Activated T-helper 1 cell treated with anti-CD3 and anti-CD28 coated beads, Interleukin-12 subunit alpha, Interleukin-12 subunit beta, Interleukin-2, Interleukin-4 antibody, amounts not matched to agents 30 ng/mL and 10 ng/mL and 1 ng/mL, durations not matched to agents 14 hours and 24 hours and 36 hours (primary cell): ENCODE measurements around the gene CHST2. TPM values are rescaled to one million over a fixed set of nuclear protein-coding genes. Genes with fewer than 3 reads are reported as not detected.

Source experiments
- DNase-seq: peaks from one replicate; pipeline ENCODE4 v3.0.0; 2021; ENCODE audit warnings: low spot score
- H3K27ac Mint-ChIP-seq: one replicate; pipeline ENCODE4 v1.8.0; 2021; ENCODE audit warnings: mild to moderate bottlenecking, mixed read lengths
- H3K27me3 Mint-ChIP-seq: one replicate; pipeline ENCODE4 v1.8.0; 2022; ENCODE audit warnings: mild to moderate bottlenecking, moderate library complexity, mixed read lengths; ENCODE audit not compliant: insufficient read depth
- H3K36me3 Mint-ChIP-seq: one replicate; pipeline ENCODE4 v1.8.0; 2021; ENCODE audit warnings: low read depth, mixed read lengths
- H3K4me1 Mint-ChIP-seq: one replicate; pipeline ENCODE4 v1.8.0; 2021; ENCODE audit warnings: low read depth, mixed read lengths
- H3K4me3 Mint-ChIP-seq: one replicate; pipeline ENCODE4 v1.8.0; 2021; ENCODE audit warnings: mild to moderate bottlenecking, moderate library complexity, mixed read lengths
- H3K9me3 Mint-ChIP-seq: one replicate; pipeline ENCODE4 v1.8.0; 2021; ENCODE audit warnings: mixed read lengths
- intact Hi-C: fragments of 100-400 bp; cut with micrococcal nuclease; formaldehyde crosslinking; loops from one replicate; pipeline ENCODE4 v1.15.1; 2024
- total RNA-seq: library from RNA; stranded (reverse); gene quantifications from 2 replicates; pipeline ENCODE4 v1.2.3, GENCODE V29; 2022

The CHST2 gene
- total RNA-seq, 1 donor from 2014 or later, result 11.4 TPM

DNA sequence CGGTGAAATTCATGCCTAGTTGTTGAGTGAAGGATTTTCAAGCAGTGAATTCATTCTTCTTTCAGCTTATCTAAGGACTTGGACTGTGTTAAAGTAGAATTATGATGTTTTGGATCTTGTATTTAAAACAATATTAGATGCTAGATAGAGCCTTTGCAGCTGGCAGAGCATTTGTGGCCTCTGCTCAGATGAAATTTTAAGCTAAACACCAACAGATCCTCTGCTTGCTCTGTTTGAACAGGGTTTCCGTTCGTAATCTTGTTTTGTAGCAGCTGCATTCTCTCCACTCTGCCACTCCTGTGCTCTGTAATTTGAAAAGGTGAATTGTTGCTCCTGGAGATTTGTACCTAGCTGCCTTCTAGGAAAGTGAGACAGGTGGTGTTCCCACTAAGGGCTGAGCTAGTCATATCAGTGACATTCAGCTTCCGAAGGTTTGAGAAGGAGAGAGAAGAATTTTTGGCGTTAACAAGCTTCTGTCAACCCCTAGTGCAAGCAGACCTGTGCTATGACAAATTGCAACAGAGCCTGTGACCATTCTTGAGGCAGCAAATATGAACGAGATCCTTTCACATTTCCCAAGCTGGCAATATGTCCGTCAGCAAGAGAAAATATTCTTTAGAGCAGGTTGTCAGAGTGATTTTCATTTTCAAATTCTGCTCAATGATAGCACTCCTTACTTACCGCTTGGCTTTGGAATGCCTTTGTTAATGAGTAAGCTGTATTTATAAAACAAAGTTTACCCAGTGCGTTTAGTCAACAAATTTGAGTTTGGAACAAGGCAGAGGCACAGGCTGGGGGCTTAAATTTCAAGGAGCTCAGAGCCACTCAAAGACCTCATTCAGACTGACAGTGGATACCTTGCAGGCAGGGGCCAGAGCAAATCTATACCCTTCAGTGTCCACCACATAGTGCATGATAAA lies 5.3 kb downstream of the CHST2 start:
- no peak overlapping the region for H3K4me3 Mint-ChIP-seq
- intact Hi-C loops, result loop anchor here (5.0 kb wide), 5 partner anchors 82 to 678 kb away; partner anchors contain the start of gene XRN1
- H3K4me1 Mint-ChIP-seq, result peaks cover 31% of the 10 kb centered on the region
- H3K27me3 Mint-ChIP-seq, result no peaks in the 10 kb centered on the region
- DNase-seq, result no peak
- no peak overlapping the region for H3K27ac Mint-ChIP-seq
- H3K36me3 Mint-ChIP-seq, result peaks cover 3% of the 10 kb centered on the region
- H3K9me3 Mint-ChIP-seq, result no peaks in the 10 kb centered on the region

- H3K27me3 Mint-ChIP-seq, result peaks cover 2% of the 10 kb centered on the region
- H3K4me1 Mint-ChIP-seq, result peaks cover 21% of the 10 kb centered on the region
- peaks cover 4% of the 10 kb centered on the region for H3K36me3 Mint-ChIP-seq
- DNase-seq, result no peak
- no peaks in the 10 kb centered on the region for H3K9me3 Mint-ChIP-seq
- no peak overlapping the region for H3K4me3 Mint-ChIP-seq
- intact Hi-C loops, result no loop called here
- H3K27ac Mint-ChIP-seq, result no peak overlapping the region
These were observed 8.2 kb downstream of the CHST2 start for GRCh38 chr3:143127801-143128200.

- Mint-ChIP-seq H3K27ac (no peak overlapping the region), H3K4me3 (no peak overlapping the region)
- intact Hi-C loops, result no loop called here
These were observed 8.8 kb downstream of the CHST2 start for GRCh38 chr3:143128227-143128955.

DNA sequence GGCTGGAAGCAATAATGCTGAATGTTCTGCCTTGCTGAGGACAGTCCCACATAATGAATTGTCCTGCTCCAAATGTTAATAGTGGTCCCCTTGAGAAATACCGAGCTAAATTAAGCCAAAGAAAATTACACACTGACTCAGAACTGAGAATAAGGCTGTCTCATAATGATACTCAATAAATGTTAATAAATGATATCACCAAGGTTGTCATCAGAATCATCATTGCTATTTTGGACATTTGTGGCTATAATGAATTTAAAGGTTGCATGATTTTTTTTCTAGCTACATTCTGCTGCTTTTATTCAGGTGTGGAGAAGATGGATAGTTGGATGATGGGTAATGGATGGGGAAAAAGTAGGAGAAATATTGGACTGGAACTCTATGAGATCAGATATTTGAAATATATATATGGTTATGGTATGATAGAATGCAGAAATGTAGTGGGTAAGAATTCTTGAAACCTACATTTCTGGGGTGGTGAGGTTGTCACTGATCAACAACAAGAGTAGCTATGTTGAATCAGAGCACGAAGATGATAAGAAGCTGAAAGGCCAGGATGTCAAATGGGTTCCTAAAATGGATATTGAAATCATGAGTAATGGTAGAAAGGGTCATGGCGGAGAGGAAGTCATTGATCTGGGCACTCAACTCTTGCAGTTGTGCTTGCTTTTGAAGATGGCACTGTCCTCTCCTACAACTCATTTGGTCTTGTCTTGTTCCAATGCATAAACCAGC lies 12.8 kb downstream of the CHST2 start:
- intact Hi-C loops, result no loop called here
- H3K4me1 Mint-ChIP-seq, result no peaks in the 10 kb centered on the region

More at GRCh38 chr3:143128227-143128955, 8.8 kb downstream of the CHST2 start:
- Mint-ChIP-seq H3K4me1 (peaks cover 15% of the 10 kb centered on the region), H3K9me3 (no peaks in the 10 kb centered on the region), H3K36me3 (peaks cover 4% of the 10 kb centered on the region), H3K27me3 (peaks cover 2% of the 10 kb centered on the region)
- DNase-seq, result no peak

DNA sequence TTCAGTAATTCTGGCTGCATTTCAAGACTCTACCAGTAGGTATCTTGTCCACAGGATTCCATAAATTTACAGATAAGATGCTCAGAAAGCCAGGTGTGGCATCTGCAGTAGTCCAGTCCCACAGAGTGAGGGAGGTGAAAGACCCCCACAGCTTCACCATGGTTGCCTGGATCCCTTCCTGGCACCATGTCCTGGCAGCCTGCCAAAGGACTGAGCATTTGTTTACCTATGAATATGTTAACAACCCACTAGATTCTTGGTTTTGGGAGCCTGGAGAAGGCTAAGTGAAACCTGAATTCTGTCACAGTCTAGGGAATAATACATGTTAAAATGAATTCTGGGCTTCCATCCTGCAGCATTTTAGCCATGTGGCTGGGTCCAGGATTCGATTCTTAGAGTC lies 14.9 kb downstream of the CHST2 start:
- no peaks in the 10 kb centered on the region for H3K9me3 Mint-ChIP-seq
- H3K36me3 Mint-ChIP-seq, result peaks cover 4% of the 10 kb centered on the region
- DNase-seq, result no peak
- H3K27me3 Mint-ChIP-seq, result peaks cover 2% of the 10 kb centered on the region
- no peak overlapping the region for H3K4me3 Mint-ChIP-seq
- intact Hi-C loops, result no loop called here
- H3K4me1 Mint-ChIP-seq, result no peaks in the 10 kb centered on the region
- H3K27ac Mint-ChIP-seq, result no peak overlapping the region

More for the DNA sequence above, 12.8 kb downstream of the CHST2 start:
- Mint-ChIP-seq H3K9me3 (no peaks in the 10 kb centered on the region), H3K36me3 (peaks cover 4% of the 10 kb centered on the region), H3K27ac (no peak overlapping the region), H3K27me3 (peaks cover 2% of the 10 kb centered on the region), H3K4me3 (no peak overlapping the region)
- no peak for DNase-seq

- intact Hi-C loops, result no loop called here
- Mint-ChIP-seq H3K27ac (no peak overlapping the region), H3K27me3 (peaks cover 2% of the 10 kb centered on the region), H3K4me1 (no peaks in the 10 kb centered on the region), H3K4me3 (no peak overlapping the region), H3K36me3 (peaks cover 3% of the 10 kb centered on the region), H3K9me3 (no peaks in the 10 kb centered on the region)
- no peak for DNase-seq
These were observed 15.6 kb downstream of the CHST2 start for GRCh38 chr3:143135150-143135549.

DNA sequence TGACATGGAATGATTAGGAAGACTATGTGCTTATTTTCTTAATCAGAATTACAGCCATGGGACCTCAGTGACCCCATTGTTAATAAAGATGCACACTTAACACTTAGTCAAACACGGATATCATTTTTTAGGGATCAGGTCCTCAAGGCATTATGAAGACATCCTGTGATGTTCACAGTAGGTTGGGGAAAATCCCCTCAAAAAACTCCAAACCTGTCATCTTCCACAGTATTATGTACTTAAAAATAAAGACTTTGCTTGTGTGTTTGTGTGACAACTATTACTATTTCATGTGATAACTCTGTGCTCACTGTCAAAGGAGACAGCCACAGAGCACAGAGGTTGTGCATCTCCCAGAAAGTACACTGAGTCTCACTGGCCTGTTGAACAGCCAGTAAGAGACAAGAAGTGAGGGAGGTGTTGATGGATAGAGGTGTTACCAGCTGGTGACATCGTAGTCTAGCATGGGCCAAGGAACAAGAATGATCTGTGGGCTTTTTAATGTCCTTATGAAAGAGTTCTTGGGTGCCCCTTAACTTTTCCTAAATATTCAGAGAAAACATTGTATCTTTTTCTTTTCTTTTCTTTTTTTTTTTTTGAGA lies 18.0 kb downstream of the CHST2 start:
- no peak overlapping the region for H3K27ac Mint-ChIP-seq
- no peak overlapping the region for H3K4me3 Mint-ChIP-seq
- intact Hi-C loops, result no loop called here
- no peaks in the 10 kb centered on the region for H3K36me3 Mint-ChIP-seq
- H3K27me3 Mint-ChIP-seq, result peaks cover 3% of the 10 kb centered on the region
- no peak for DNase-seq
- H3K4me1 Mint-ChIP-seq, result no peaks in the 10 kb centered on the region
- H3K9me3 Mint-ChIP-seq, result no peaks in the 10 kb centered on the region

- H3K27ac Mint-ChIP-seq, result no peak overlapping the region
- intact Hi-C loops, result no loop called here
- no peaks in the 10 kb centered on the region for H3K4me1 Mint-ChIP-seq
- no peak overlapping the region for H3K4me3 Mint-ChIP-seq
- H3K9me3 Mint-ChIP-seq, result no peaks in the 10 kb centered on the region
- no peaks in the 10 kb centered on the region for H3K36me3 Mint-ChIP-seq
- DNase-seq, result no peak
- H3K27me3 Mint-ChIP-seq, result peaks cover 3% of the 10 kb centered on the region
These were observed 19.4 kb downstream of the CHST2 start for GRCh38 chr3:143138953-143139352.

DNA sequence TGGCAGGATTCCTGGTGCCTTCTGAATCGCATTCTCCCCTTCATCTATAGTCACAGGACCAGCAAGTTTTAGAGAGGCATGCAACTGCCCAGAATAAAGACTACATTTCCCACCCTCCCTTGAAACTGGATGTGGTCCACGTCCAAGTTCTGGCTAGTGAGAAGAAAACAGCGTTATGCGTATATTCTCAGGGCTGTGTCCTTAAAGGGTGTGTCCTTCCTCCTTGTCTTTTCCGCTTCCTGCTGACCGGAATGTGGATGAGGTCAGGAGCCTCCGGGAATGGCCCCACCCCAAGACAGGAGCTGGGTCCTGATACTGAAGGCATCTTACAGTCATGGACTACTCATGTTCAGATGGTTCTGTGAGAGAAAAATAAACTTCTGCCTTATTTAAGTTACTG lies 20.2 kb downstream of the CHST2 start:
- Mint-ChIP-seq H3K4me3 (no peak overlapping the region), H3K27ac (no peak overlapping the region), H3K27me3 (peaks cover 3% of the 10 kb centered on the region), H3K9me3 (no peaks in the 10 kb centered on the region), H3K4me1 (no peaks in the 10 kb centered on the region), H3K36me3 (no peaks in the 10 kb centered on the region)
- intact Hi-C loops, result no loop called here
- no peak for DNase-seq

DNA sequence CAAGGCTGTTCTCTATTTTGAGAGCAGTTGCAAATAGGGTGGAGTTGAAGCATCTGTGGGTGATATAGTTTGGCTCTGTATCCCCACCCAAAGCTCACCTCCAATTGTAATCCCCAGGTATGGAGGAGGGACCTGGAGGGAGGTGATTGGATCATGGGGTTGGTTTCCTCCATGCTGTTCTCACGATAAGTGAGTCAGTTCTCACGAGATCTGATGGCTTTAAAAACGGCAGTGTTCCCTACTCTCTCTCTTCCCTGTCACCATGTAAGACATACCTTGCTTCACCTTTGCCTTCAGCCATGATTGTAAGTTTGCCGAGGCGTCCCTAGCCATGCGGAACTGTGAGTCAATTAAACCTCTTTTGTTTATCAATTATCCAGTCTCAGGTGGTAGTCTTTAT lies 21.0 kb downstream of the CHST2 start:
- H3K27ac Mint-ChIP-seq, result no peak overlapping the region
- DNase-seq, result no peak
- intact Hi-C loops, result no loop called here
- no peak overlapping the region for H3K4me3 Mint-ChIP-seq
- no peaks in the 10 kb centered on the region for H3K4me1 Mint-ChIP-seq
- H3K36me3 Mint-ChIP-seq, result no peaks in the 10 kb centered on the region
- H3K9me3 Mint-ChIP-seq, result no peaks in the 10 kb centered on the region
- H3K27me3 Mint-ChIP-seq, result peaks cover 3% of the 10 kb centered on the region

GRCh38 chr3:143142354-143142753 lies 22.8 kb downstream of the CHST2 start:
- H3K4me1 Mint-ChIP-seq, result no peaks in the 10 kb centered on the region
- no peak for DNase-seq
- intact Hi-C loops, result no loop called here
- peaks cover 3% of the 10 kb centered on the region for H3K27me3 Mint-ChIP-seq
- no peak overlapping the region for H3K4me3 Mint-ChIP-seq
- no peak overlapping the region for H3K27ac Mint-ChIP-seq
- H3K9me3 Mint-ChIP-seq, result no peaks in the 10 kb centered on the region
- no peaks in the 10 kb centered on the region for H3K36me3 Mint-ChIP-seq

GRCh38 chr3:143145906-143146305 lies 26.3 kb downstream of the CHST2 start:
- intact Hi-C loops, result no loop called here

More at GRCh38 chr3:143145906-143146305, 26.3 kb downstream of the CHST2 start:
- no peaks in the 10 kb centered on the region for H3K36me3 Mint-ChIP-seq
- no peak overlapping the region for H3K4me3 Mint-ChIP-seq
- no peaks in the 10 kb centered on the region for H3K4me1 Mint-ChIP-seq
- H3K27ac Mint-ChIP-seq, result no peak overlapping the region
- H3K27me3 Mint-ChIP-seq, result peaks cover 2% of the 10 kb centered on the region
- no peak for DNase-seq
- H3K9me3 Mint-ChIP-seq, result no peaks in the 10 kb centered on the region
